Right lobe of liver (tissue), 6 donors: ENCODE results near the gene NFIL3. TPM values are rescaled to one million over a fixed set of nuclear protein-coding genes. Genes with fewer than 3 reads are reported as not detected.

Source experiments
- ATAC-seq, 4 donors: fragments of 200-7000 bp; cut with Tn5 transposase; one replicate each; pipeline ENCODE4 v1.9.1; 2020; ENCODE audit warnings: mild to moderate bottlenecking in 4 of 4, moderate library complexity in 4 of 4
- DNase-seq, 3 donors: peaks; one replicate each; pipeline ENCODE4 v3.0.0-alpha.2; 2020
- H3K27ac ChIP-seq, 3 donors: fragments of 200-600 bp; one replicate each; pipeline ENCODE4 v1.8.0; 2022
- H3K27me3 ChIP-seq, 2 donors: fragments of 200-600 bp; one replicate each; pipeline ENCODE4 v1.8.0; 2022
- H3K36me3 ChIP-seq, 4 donors: fragments of 200-600 bp; sonication (generic) in 1 of 4; one replicate each; pipeline versions ENCODE4 v1.5.1 to v1.8.0; 2017 to 2022; ENCODE audit warnings: control low read depth in 1 of 4
- H3K4me1 ChIP-seq, 4 donors: fragments of 200-600 bp; sonication (generic) in 1 of 4; one replicate each; pipeline versions ENCODE4 v1.5.1 to v1.8.0; 2017 to 2022; ENCODE audit warnings: control low read depth in 1 of 4
- H3K4me3 ChIP-seq, 3 donors: fragments of 200-600 bp; one replicate each; pipeline ENCODE4 v1.8.0; 2022
- H3K9me3 ChIP-seq, 4 donors: fragments of 200-600 bp; sonication (generic) in 1 of 4; one replicate each; pipeline versions ENCODE4 v1.5.1 to v1.8.0; 2017 to 2022; ENCODE audit warnings: control low read depth in 1 of 4
- POLR2A ChIP-seq: fragments of 450-650 bp; IDR thresholded peaks from one replicate; pipeline ENCODE4 v1.6.1; 2017; ENCODE audit warnings: antibody characterized with exemption, mild to moderate bottlenecking
- WGBS: methylation state at CpG from one replicate; pipeline ENCODE4 v1.1.6; 2018; ENCODE audit warnings: low coverage, low lambda C conversion rate; ENCODE audit not compliant: insufficient coverage; ENCODE audit errors: missing lambda C conversion rate; 5-methylcytosine and 5-hydroxymethylcytosine counted together
- intact Hi-C, 2 donors: fragments of 100-400 bp; cut with DNase I; formaldehyde crosslinking; loops; one replicate each; pipeline versions ENCODE4 v1.11.2 to v1.14.1; 2022
- total RNA-seq, 6 experiments: library from RNA; depleted of rRNA in 2 of 6; stranded (reverse); fragments of >200 nt in 2 of 6; fragmentation: NEBNext Ultra II Directional in 3 of 6; extraction: Animal tissue kit (Norgen Biotek cat#: 25700) in 3 of 6; gene quantifications; one replicate each; pipeline versions ENCODE4 v1.1.0 to v1.2.4, GENCODE V29; 2016 to 2023
- TF ChIP-seq, protein P1 (sequence below), 4 donors: fragments of 200-600 bp in 3 of 4; fragments of 450-650 bp in 1 of 4; IDR thresholded peaks; one replicate each; pipeline versions ENCODE4 v1.5.1 to v1.8.0; 2016 to 2022; ENCODE audit warnings: antibody characterized with exemption in 4 of 4, mild to moderate bottlenecking in 2 of 4
- donor health status: DM: no; HTN: yes; CAD: no.
- donor health status: DM: no; HTN: no; CAD: no.
- donor health status: DM: no; HTN: no; CAD: no.
- donor health status: DM: no; HTN: yes; CAD: no.
- donor health status: DM: no; HTN: yes; CAD: no.

The NFIL3 gene
- total RNA-seq, 6 experiments from 2014 or later, result 16.0 to 55.4 (median 25.6) TPM

DNA sequence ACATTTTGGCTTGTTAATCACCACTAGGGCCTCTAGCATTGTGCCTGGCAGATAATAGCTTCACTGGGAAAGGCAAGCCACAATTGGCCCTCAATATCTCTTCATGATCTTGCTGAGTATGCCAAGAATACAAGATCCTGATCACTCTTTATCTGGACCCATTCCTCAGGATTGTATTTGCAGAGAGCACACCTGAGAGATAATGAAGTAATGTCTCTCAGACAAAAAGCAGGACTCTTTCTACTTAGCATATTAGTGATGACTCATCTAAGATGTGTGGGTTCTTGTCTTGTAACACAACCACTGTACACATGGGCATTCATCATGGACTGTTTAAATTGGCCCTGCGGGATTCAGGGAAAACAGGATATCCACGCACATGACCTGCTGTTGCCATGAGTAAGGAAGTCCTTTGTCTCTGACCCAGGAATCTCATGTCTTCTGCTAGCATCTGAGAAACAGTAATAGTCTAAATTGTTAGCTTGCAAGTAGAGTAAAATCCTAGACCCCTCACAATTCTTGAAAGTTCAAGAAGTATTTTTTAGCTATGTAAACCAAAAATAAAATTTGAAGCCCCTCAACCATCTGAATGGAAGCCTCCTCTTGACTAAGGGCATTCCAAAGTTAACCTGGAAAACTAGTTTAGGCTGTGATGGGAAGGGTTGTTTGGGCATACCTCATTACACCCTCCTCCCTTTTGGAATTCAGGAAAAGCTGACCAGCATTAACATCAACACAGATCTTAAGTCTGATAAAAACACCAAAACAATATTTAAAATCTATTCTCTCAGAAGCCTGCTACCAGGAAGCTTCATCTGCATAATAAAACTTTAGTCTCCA lies 28.0 kb upstream of the NFIL3 start:
- H3K27me3 ChIP-seq, result no peaks in the 10 kb centered on the region
- ATAC-seq (no peak), DNase-seq (no peak)
- H3K9me3 ChIP-seq, result no peaks in the 10 kb centered on the region
- H3K27ac ChIP-seq, result no peak overlapping the region
- H3K36me3 ChIP-seq, result no peaks in the 10 kb centered on the region
- no peak overlapping the region for H3K4me3 ChIP-seq
- whole genome bisulfite sequencing, result no CpG with 5 or more reads among the region's 2 CpGs
- intact Hi-C loops, result no loop called here
- no peaks in the 10 kb centered on the region for H3K4me1 ChIP-seq
- no peak for TF ChIP-seq POLR2A
- TF ChIP-seq, protein P1, sequence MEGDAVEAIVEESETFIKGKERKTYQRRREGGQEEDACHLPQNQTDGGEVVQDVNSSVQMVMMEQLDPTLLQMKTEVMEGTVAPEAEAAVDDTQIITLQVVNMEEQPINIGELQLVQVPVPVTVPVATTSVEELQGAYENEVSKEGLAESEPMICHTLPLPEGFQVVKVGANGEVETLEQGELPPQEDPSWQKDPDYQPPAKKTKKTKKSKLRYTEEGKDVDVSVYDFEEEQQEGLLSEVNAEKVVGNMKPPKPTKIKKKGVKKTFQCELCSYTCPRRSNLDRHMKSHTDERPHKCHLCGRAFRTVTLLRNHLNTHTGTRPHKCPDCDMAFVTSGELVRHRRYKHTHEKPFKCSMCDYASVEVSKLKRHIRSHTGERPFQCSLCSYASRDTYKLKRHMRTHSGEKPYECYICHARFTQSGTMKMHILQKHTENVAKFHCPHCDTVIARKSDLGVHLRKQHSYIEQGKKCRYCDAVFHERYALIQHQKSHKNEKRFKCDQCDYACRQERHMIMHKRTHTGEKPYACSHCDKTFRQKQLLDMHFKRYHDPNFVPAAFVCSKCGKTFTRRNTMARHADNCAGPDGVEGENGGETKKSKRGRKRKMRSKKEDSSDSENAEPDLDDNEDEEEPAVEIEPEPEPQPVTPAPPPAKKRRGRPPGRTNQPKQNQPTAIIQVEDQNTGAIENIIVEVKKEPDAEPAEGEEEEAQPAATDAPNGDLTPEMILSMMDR (IDR thresholded peaks at IDR 0.05), result no peak

DNA sequence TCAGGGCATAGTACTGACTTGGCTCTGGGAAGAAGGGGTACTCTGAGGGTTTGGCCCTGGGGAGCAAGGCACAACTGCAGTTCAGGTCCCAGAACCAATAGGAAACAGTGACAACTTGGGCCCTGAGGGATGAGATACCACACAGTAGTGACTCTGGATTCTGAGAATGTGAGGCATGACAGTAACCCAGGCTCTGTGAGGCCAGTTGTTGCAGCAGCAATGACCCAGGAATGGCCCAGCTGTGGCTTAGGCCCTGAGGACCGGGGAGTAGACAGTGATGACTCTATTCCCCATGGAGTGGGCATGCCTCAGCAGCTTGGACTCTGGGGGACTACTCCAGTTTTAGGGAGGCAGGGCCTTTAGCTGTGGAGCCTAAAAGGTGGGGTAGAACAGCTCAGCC lies 21.5 kb upstream of the NFIL3 start:
- TF ChIP-seq, protein P1 (IDR thresholded peaks at IDR 0.05), result no peak
- TF ChIP-seq POLR2A, result no peak
- H3K4me3 ChIP-seq, result no peak overlapping the region
- no peak for ATAC-seq
- H3K27me3 ChIP-seq, result no peaks in the 10 kb centered on the region
- no peak overlapping the region for H3K27ac ChIP-seq
- H3K4me1 ChIP-seq, result no peaks in the 10 kb centered on the region
- WGBS, result no CpG with 5 or more reads among the region's 1 CpG
- H3K36me3 ChIP-seq, result no peaks in the 10 kb centered on the region
- intact Hi-C loops, result no loop called here
- no peak for DNase-seq
- H3K9me3 ChIP-seq, result no peaks in the 10 kb centered on the region

DNA sequence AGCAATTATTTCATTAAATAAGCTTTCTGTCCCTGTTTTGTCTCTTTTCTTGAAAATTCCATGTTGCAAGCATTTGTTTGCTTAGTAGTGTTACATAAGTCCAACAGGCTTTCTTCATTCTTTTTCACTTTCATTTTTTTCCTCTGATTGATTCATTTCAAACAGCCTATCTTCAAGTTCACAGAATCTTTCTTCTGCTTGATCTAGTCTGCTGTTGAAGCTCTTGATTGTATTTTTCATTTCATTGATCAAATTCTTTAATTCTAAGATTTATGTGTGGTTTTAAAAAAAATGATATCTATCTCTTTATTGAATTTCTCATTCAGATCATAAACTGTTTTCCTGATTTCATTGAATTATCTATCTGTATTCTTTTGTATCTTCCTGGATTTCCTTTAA lies 20.4 kb upstream of the NFIL3 start:
- TF ChIP-seq, protein P1 (IDR thresholded peaks at IDR 0.05), result no peak
- no peak for TF ChIP-seq POLR2A
- Histone ChIP-seq H3K36me3 (no peaks in the 10 kb centered on the region), H3K27me3 (no peaks in the 10 kb centered on the region), H3K27ac (no peak overlapping the region), H3K4me3 (no peak overlapping the region), H3K4me1 (no peaks in the 10 kb centered on the region), H3K9me3 (no peaks in the 10 kb centered on the region)
- ATAC-seq (no peak), DNase-seq (no peak)
- intact Hi-C loops, result no loop called here

DNA sequence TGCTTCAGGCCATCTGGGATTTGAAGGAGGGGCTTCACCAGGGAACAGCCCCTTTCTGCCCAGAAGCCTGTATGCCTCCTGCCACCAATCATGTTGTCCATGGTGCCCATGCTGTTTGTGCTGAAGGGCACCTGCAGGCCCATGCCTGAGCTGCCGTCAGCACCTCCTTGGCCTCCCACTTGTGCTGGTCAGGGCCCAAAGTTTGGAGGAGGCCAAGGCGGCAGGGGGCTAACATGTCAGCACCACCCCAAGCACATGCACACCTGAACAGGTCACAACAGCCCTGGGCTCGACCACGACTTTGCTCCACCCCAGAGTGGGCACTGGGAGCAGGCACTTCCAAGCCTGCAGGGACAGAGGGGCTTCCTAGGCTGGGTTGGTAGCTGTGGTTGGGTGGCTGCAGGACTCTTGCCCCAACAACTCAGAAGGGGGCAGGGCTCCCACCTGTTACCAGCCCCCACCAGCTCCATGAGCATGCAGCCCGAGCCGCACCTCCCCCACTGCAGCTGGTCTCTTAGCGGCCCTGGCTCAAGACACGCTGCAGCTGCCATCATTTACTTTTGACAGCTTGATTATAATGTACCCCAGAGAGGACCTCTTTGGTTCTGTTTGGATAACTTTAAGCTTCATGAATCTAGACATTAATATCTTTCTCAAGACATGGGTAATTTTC lies 19.8 kb upstream of the NFIL3 start:
- no peak overlapping the region for H3K27ac ChIP-seq
- no peaks in the 10 kb centered on the region for H3K27me3 ChIP-seq
- TF ChIP-seq, protein P1 (IDR thresholded peaks at IDR 0.05), result no peak
- no peaks in the 10 kb centered on the region for H3K9me3 ChIP-seq
- no peak overlapping the region for H3K4me3 ChIP-seq
- DNase-seq (no peak), ATAC-seq (peak in 1 of 4 donors; percentile 23)
- intact Hi-C loops, result no loop called here
- H3K4me1 ChIP-seq, result no peaks in the 10 kb centered on the region
- H3K36me3 ChIP-seq, result no peaks in the 10 kb centered on the region
- 100% methylated on average over 1 of the region's 8 CpGs for WGBS
